ENCODE measurements around the gene AKT1.

Gene AKT1

GRCh38 chr14:104725772-104726548, 69.6 kb downstream of the AKT1 start:
- DNase-seq (ENCODE audit: low read depth in 4 of 4, low spot score in 1 of 4): no peak

- DNase-seq (ENCODE audit: low read depth in 4 of 4, low spot score in 1 of 4): no peak
These were observed 70.4 kb downstream of the AKT1 start for GRCh38 chr14:104724981-104725771.

DNA sequence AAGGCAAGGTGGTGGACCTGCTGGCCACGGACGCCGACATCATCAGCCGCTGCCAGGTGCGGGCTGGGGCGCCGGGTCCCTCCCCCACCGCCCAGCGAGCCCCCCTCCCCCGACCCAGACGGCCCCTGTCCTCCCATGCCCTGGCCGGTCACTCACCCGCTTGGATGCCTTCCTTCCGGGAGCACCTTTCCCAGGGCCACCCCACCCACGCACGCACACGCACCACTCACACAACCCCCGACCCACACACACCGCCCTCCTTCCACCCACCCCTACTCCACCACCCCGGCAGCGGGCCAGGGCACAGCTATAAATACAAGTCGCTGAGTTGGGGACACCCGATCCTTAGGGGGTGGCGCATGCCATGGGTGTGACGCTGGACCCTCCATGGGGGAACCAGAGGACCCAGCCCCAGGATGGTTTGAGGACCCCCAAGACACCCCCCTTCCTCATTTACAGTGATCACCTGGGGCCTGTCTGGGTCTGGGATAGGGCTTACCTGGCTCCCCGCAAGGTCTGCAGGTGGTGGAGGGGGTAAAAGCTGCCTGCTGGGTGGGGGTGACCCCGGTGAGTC, 71.1 kb downstream of the AKT1 start:
- DNase-seq (ENCODE audit: low read depth in 4 of 4, low spot score in 1 of 4): no peak

DNA sequence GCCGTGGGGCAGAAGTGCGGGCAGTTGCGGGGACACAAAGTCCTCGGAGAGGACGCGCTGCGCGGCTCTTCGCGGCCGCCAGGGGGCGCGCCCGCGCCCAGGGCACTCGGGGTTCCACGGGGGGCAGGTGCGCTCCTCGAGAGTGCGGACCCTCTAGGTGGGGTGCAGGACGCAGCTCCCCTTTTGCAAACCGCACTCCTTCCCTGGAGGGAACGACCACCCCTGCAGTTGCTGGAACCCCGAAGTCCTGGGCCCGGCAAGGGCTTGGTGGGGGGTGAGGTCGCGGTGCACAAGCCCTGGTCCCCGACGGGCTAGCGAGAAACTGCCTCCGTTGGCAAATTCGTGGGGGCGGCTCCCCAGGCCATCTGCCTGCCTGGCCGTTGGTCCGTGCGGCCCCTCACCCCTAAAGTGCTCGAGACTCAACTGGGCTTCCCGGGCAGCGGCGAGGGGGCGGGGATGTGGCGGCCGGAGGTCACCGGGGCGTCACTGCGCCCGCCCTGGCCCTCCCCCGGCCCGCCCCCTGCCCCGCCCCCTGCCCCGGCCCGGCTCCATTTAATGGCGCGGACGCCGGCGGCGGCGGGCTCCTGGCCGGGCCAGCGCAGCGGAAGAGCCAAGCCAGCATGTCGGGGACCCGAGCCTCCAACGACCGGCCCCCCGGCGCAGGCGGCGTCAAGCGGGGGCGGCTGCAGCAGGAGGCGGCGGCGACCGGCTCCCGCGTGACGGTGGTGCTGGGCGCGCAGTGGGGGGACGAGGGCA, 71.7 kb downstream of the AKT1 start, which contains the start of gene ADSS1:
Gene ADSS1, plus strand, starts transcription at position 579 of the 756 bp plus-strand sequence. Its CDS starts 42 bp downstream, at position 621.
- peak; percentile 24 to 45 (median 30) for DNase-seq (ENCODE audit: low read depth in 4 of 4, low spot score in 1 of 4)

GRCh38 chr14:104722938-104723650, 72.5 kb downstream of the AKT1 start:
- DNase-seq (ENCODE audit: low read depth in 4 of 4, low spot score in 1 of 4): no peak

DNA sequence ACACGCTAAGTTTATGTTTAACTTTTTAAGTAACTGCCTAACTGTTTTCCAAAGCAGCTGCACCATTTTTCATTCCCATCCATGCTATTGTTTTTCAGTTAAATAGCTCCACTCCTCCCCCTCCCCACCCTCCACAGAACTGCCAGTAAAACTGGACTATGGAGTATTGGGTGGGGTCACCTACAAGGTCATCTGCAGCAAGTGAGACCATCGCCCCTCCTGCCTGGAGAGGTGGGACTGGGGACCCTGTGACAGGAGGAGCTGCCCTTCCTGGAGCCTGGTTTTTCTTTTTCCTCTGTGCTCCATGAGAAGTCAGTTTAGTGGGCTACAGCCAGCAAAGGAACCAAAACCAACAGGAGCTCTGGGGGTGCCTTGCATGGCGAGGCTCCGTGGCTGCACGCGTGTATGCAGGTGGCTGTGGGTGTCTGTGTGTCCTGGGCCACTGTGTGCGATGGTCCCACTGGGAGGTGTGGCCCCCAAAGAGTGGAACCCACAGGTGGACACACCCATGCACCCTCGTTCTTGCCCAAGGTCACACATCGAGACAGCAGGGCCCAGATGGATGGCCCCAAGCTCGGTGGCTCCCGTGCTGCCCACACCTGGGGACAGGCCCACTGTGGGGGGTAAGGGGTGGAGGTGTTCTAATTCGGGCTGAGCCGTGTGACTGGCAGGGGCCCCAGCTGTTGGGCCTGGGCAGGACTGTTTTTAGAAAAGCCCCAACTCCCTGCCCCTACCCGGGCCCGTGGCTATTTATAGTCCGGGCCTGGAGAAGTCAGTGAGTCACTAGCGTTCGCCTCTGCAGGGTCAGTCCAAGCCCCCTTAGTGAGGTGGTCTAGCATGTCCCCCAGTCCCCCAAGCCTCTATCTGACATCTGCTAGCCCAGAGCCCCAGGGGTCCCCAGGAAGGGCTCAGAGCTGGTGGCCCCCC, 73.8 kb downstream of the AKT1 start:
- DNase-seq (ENCODE audit: low read depth in 4 of 4, low spot score in 1 of 4): no peak
